SK-N-SH treated with all-trans-retinoic acid at 6 μM for 48 hours (cell line): ENCODE data around the gene TMEM18.

Experiments
- ARNTL ChIP-seq: fragments of 450-650 bp; formaldehyde crosslinking; IDR thresholded peaks from 2 replicates; pipeline ENCODE4 v1.5.0; 2020; ENCODE audit warnings: low read depth, mild to moderate bottlenecking, moderate library complexity, borderline replicate concordance
- CREB5 ChIP-seq: fragments of 250-450 bp; sonication (Bioruptor Pico); IDR thresholded peaks from 2 replicates; pipeline ENCODE4 v1.5.1; 2020; ENCODE audit warnings: low read depth, mild to moderate bottlenecking, moderate library complexity
- CSDC2 ChIP-seq: fragments of 250-450 bp; sonication (Bioruptor Pico); IDR thresholded peaks from 2 replicates; pipeline ENCODE4 v1.5.0; 2020; ENCODE audit warnings: mild to moderate bottlenecking, moderate library complexity
- ESRRG ChIP-seq: fragments of 250-450 bp; sonication (Bioruptor Pico); IDR thresholded peaks from 2 replicates; pipeline ENCODE4 v1.6.1; 2021; ENCODE audit warnings: mild to moderate bottlenecking
- PATZ1 ChIP-seq: fragments of 250-450 bp; sonication (Bioruptor Pico); IDR thresholded peaks from 2 replicates; pipeline ENCODE4 v1.8.0; 2020; ENCODE audit warnings: mild to moderate bottlenecking, moderate library complexity, borderline replicate concordance
- POU6F1 ChIP-seq: fragments of 250-450 bp; sonication (Bioruptor Pico); IDR thresholded peaks from 2 replicates; pipeline ENCODE4 v1.8.0; 2021; ENCODE audit warnings: low read depth, mild to moderate bottlenecking, moderate library complexity, borderline replicate concordance
- PPARA ChIP-seq: fragments of 250-450 bp; sonication (Bioruptor Pico); IDR thresholded peaks from 2 replicates; pipeline ENCODE4 v1.5.0; 2020; ENCODE audit warnings: mild to moderate bottlenecking, borderline replicate concordance
- RARB ChIP-seq: fragments of 250-450 bp; sonication (Bioruptor Pico); IDR thresholded peaks from 2 replicates; pipeline ENCODE4 v1.8.0; 2021; ENCODE audit warnings: mild to moderate bottlenecking, moderate library complexity
- TCF4 ChIP-seq: fragments of 250-450 bp; sonication (Bioruptor Pico); IDR thresholded peaks from 2 replicates; pipeline ENCODE4 v1.8.0; 2021; ENCODE audit warnings: mild to moderate bottlenecking, moderate library complexity, borderline replicate concordance
- TOX ChIP-seq: fragments of 250-450 bp; sonication (Bioruptor Pico); IDR thresholded peaks from 2 replicates; pipeline ENCODE4 v1.8.0; 2021; ENCODE audit warnings: mild to moderate bottlenecking, moderate library complexity, borderline replicate concordance
- TSHZ2 ChIP-seq: fragments of 250-450 bp; sonication (Bioruptor Pico); IDR thresholded peaks from 2 replicates; pipeline ENCODE4 v1.5.0; 2020; ENCODE audit warnings: mild to moderate bottlenecking, moderate library complexity
- ZC3H10 ChIP-seq: fragments of 250-450 bp; sonication (Bioruptor Pico); IDR thresholded peaks from 2 replicates; pipeline ENCODE4 v1.5.1; 2021; ENCODE audit warnings: mild to moderate bottlenecking, moderate library complexity
- ZFP3 ChIP-seq: fragments of 250-450 bp; sonication (Bioruptor Pico); IDR thresholded peaks from 2 replicates; pipeline ENCODE4 v1.5.0; 2020; ENCODE audit warnings: mild to moderate bottlenecking, moderate library complexity
- ZNF70 ChIP-seq: fragments of 450-650 bp; formaldehyde crosslinking; IDR thresholded peaks from 2 replicates; pipeline ENCODE4 v1.5.0; 2020; ENCODE audit warnings: mild to moderate bottlenecking, moderate library complexity

- TF ChIP-seq PATZ1 (CRISPR knock-in tag) (no peak), PPARA (CRISPR knock-in tag) (no peak), ZNF70 (no peak), TSHZ2 (no peak), ZFP3 (no peak), CREB5 (CRISPR knock-in tag) (no peak), RARB (CRISPR knock-in tag) (no peak), ARNTL (CRISPR knock-in tag) (no peak), POU6F1 (no peak), TOX (CRISPR knock-in tag) (no peak), CSDC2 (no peak), TCF4 (CRISPR knock-in tag) (no peak), ESRRG (CRISPR knock-in tag) (no peak), ZC3H10 (CRISPR knock-in tag) (no peak)
Measured at GRCh38 chr2:717661-718060, 40.5 kb upstream of the TMEM18 start.
